K562 (cell line): Measurements from ENCODE around the gene DNAH8. TPM values are rescaled to one million over a fixed set of nuclear protein-coding genes. Genes with fewer than 3 reads are reported as not detected.

ENCODE experiments used
- ATF1 ChIP-seq, 2 experiments: fragments of 450-650 bp in 1 of 2; IDR thresholded peaks; 2 replicates each; pipeline ENCODE4 v1.6.1; 2016; ENCODE audit warnings: missing compliant biosample characterization in 1 of 2, missing genetic modification characterization in 1 of 2
- BRD4 ChIP-seq: fragments of 200-600 bp; sonication (generic); IDR thresholded peaks from 2 replicates; pipeline ENCODE4 v1.6.1; 2017; ENCODE audit warnings: inconsistent platforms
- CHD2 ChIP-seq: IDR thresholded peaks from 2 replicates; pipeline ENCODE4 v1.6.1; 2011; ENCODE audit warnings: low read depth, low read length
- CREB1 ChIP-seq, 2 experiments: sonication (generic) in 1 of 2; formaldehyde crosslinking in 1 of 2; IDR thresholded peaks; 2 replicates each; pipeline versions ENCODE4 v1.6.1 to v1.8.0; 2012 to 2022; ENCODE audit warnings: inconsistent platforms in 1 of 2, mild to moderate bottlenecking in 1 of 2, missing genetic modification reagents in 1 of 2, moderate library complexity in 1 of 2
- EP300 ChIP-seq: IDR thresholded peaks from 2 replicates; pipeline ENCODE4 v1.6.1; 2012; ENCODE audit warnings: low read length, improper control_type of control experiment
- ETV6 ChIP-seq, 3 experiments: fragments of 150-350 bp in 1 of 3; sonication (generic) in 1 of 3; formaldehyde crosslinking in 1 of 3; IDR thresholded peaks; 2 replicates each; pipeline versions ENCODE4 v1.6.1 to v1.8.0; 2014 to 2022; ENCODE audit warnings: borderline replicate concordance in 2 of 3, low read depth in 2 of 3, antibody characterized with exemption in 1 of 3, low read length in 1 of 3, mild to moderate bottlenecking in 1 of 3, missing genetic modification reagents in 1 of 3
- FOSL1 ChIP-seq: fragments of 200-800 bp; sonication (Bioruptor generic); conservative IDR thresholded peaks from 2 replicates; pipeline ENCODE4 v1.6.1; 2016; ENCODE audit warnings: missing genetic modification characterization, missing compliant biosample characterization
- JUNB ChIP-seq: fragments of 450-650 bp; formaldehyde crosslinking; conservative IDR thresholded peaks from 2 replicates; pipeline ENCODE4 v1.4.0; 2020; ENCODE audit warnings: mild to moderate bottlenecking
- MEF2A ChIP-seq: IDR thresholded peaks from 2 replicates; pipeline ENCODE4 v1.6.1; 2011; ENCODE audit warnings: low read depth, mild to moderate bottlenecking, low read length, moderate library complexity; ENCODE audit not compliant: control insufficient read depth
- NFIX ChIP-seq: fragments of 250-450 bp; sonication (Bioruptor Pico); IDR thresholded peaks from 2 replicates; pipeline ENCODE4 v1.4.0; 2020; ENCODE audit warnings: low read depth, mild to moderate bottlenecking, moderate library complexity
- NONO ChIP-seq, 2 experiments: fragments of 200-400 bp in 1 of 2; fragments of 450-650 bp in 1 of 2; formaldehyde crosslinking in 1 of 2; IDR thresholded peaks; 2 replicates each; pipeline ENCODE4 v1.6.1; 2017; ENCODE audit warnings: low read depth in 2 of 2, mild to moderate bottlenecking in 2 of 2, moderate library complexity in 2 of 2, low read length in 1 of 2
- RB1 ChIP-seq: fragments of 450-650 bp; IDR thresholded peaks from 2 replicates; pipeline ENCODE4 v1.6.1; 2017; ENCODE audit warnings: low read depth, mild to moderate bottlenecking
- RBFOX2 ChIP-seq: fragments of 200-400 bp; formaldehyde crosslinking; IDR thresholded peaks from 2 replicates; pipeline ENCODE4 v1.6.1; 2017; ENCODE audit warnings: low read depth, mild to moderate bottlenecking, low read length, moderate library complexity
- SMARCB1 ChIP-seq: IDR thresholded peaks from 2 replicates; pipeline ENCODE4 v1.6.1; 2011; ENCODE audit warnings: improper control_type of control experiment, low read depth; ENCODE audit not compliant: insufficient read length
- TCFL5 ChIP-seq: fragments of 250-450 bp; sonication (Bioruptor Pico); conservative IDR thresholded peaks from 2 replicates; pipeline ENCODE4 v1.6.1; 2021; ENCODE audit warnings: mild to moderate bottlenecking, moderate library complexity, matching md5 sums
- ZBTB7A ChIP-seq: IDR thresholded peaks from 2 replicates; pipeline ENCODE4 v1.6.1; 2011; ENCODE audit warnings: low read depth, mild to moderate bottlenecking, low read length, moderate library complexity, borderline replicate concordance; ENCODE audit not compliant: control insufficient read depth
- ZFP36 ChIP-seq: fragments of 150-350 bp; IDR thresholded peaks from 2 replicates; pipeline ENCODE4 v1.6.1; 2018; ENCODE audit warnings: low read length, low read depth; ENCODE audit not compliant: partially characterized antibody
- ZNF165 ChIP-seq: fragments of 250-450 bp; sonication (Bioruptor Pico); IDR thresholded peaks from 2 replicates; pipeline ENCODE4 v1.4.0; 2020; ENCODE audit warnings: borderline replicate concordance
- ZNF253 ChIP-seq: fragments of 250-450 bp; sonication (Bioruptor Pico); conservative IDR thresholded peaks from 2 replicates; pipeline ENCODE4 v1.6.1; 2021; ENCODE audit warnings: mild to moderate bottlenecking
- ZNF263 ChIP-seq: sonication (generic); formaldehyde crosslinking; IDR thresholded peaks from 2 replicates; pipeline ENCODE4 v1.8.0; 2022; ENCODE audit warnings: mild to moderate bottlenecking, missing genetic modification reagents, borderline replicate concordance
- ZNF436 ChIP-seq: fragments of 250-450, 450-650 bp; sonication (Bioruptor Pico); formaldehyde crosslinking; IDR thresholded peaks from 2 replicates; pipeline ENCODE4 v1.7.0; 2020; ENCODE audit warnings: mild to moderate bottlenecking
- ZNF444 ChIP-seq: fragments of 250-450 bp; sonication (Bioruptor Pico); IDR thresholded peaks from 2 replicates; pipeline ENCODE4 v1.4.0; 2020; ENCODE audit warnings: mild to moderate bottlenecking, moderate library complexity
- ZNF507 ChIP-seq: conservative IDR thresholded peaks from 2 replicates; pipeline ENCODE4 v1.6.1; 2017; ENCODE audit warnings: missing genetic modification characterization, missing compliant biosample characterization
- ZNF696 ChIP-seq: fragments of 250-450 bp; sonication (Bioruptor Pico); conservative IDR thresholded peaks from 2 replicates; pipeline ENCODE4 v1.4.0; 2020; ENCODE audit warnings: mild to moderate bottlenecking, moderate library complexity
- ZNF699 ChIP-seq: fragments of 250-450 bp; sonication (Bioruptor Pico); IDR thresholded peaks from 2 replicates; pipeline ENCODE4 v1.8.0; 2021; ENCODE audit warnings: mild to moderate bottlenecking, moderate library complexity; ENCODE audit not compliant: insufficient replicate concordance
- ZNF717 ChIP-seq: fragments of 250-450 bp; sonication (Bioruptor Pico); IDR thresholded peaks from 2 replicates; pipeline ENCODE4 v1.5.0; 2021
- polyA plus RNA-seq, 8 experiments: library from polyadenylated mRNA; depleted of rRNA in 4 of 8; stranded (reverse) in 5 of 8; unstranded in 3 of 8; fragments of >200 nt; fragmentation: Nextera tagmentation in 2 of 8; fragmentation: Illumina TruSeq in 1 of 8; extraction: Ambion mirVana in 2 of 8; extraction: Trizol in 1 of 8; gene quantifications; 2 replicates each; pipeline versions ENCODE4 v1.2.1 to v1.2.3, GENCODE V29; 2011 to 2014; ENCODE audit warnings: inconsistent platforms in 1 of 8, missing spikeins in 1 of 8
- total RNA-seq, 7 experiments: library from RNA; depleted of rRNA in 6 of 7; stranded (reverse); fragments of >200 nt in 6 of 7; fragmentation: Illumina TruSeq in 2 of 7; extraction: Trizol in 2 of 7; gene quantifications; 2 replicates each; pipeline versions ENCODE4 v1.2.1 to v1.2.3, GENCODE V29; 2011 to 2021; ENCODE audit warnings: low replicate concordance in 1 of 7
- TF ChIP-seq, protein P1 (sequence below): fragments of 250-450 bp; sonication (Bioruptor Pico); IDR thresholded peaks from 2 replicates; pipeline ENCODE4 v1.8.0; 2021; ENCODE audit warnings: moderate library complexity, mild to moderate bottlenecking, inconsistent platforms
- TF ChIP-seq, protein P2 (sequence below), 2 experiments: fragments of 450-650 bp in 1 of 2; IDR thresholded peaks; 2 replicates each; pipeline ENCODE4 v1.6.1; 2011 to 2017; ENCODE audit warnings: low read depth in 2 of 2, antibody characterized with exemption in 1 of 2, borderline replicate concordance in 1 of 2, low read length in 1 of 2, mild to moderate bottlenecking in 1 of 2, mixed read lengths in 1 of 2; ENCODE audit not compliant: control insufficient read depth in 1 of 2

The DNAH8 gene
- total and polyA plus RNA-seq, 9 of the 15 experiments (the other 6 are each of a cell fraction or from before 2014, with no cell fraction given), result 1.2 to 4.2 (median 2.9) TPM

DNA sequence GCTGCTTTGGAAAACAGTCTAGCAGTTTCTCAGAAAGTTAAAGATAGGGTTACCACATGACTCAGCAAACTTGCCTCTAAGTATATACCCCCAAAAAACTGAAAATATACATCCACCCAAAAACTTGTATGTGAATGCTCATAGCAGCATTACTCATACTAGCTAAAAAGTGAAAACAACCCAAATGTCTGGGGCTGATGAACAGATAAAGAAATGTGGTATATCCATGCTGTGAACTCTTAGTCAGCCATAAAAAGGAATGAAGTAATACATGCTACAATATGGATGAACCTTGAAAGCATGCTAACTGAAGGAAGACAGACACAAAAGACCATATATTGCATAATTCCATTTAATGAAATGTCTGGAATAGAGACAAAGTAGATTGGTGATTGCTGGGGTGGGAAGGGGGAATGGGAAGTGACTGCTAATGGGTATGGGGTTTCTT is 253.6 kb downstream of the DNAH8 start (continued):
- TF ChIP-seq ZNF436 (CRISPR knock-in tag) (no peak), NONO (IDR thresholded peaks at IDR 0.05; ENCODE audit: low read depth in 2 of 2, low read length in 1 of 2) (no peak), ETV6 (IDR thresholded peaks at IDR 0.05; ENCODE audit: borderline replicate concordance in 1 of 2, low read depth in 2 of 2, low read length in 1 of 2) (no peak), ETV6 (CRISPR knock-in tag; IDR thresholded peaks at IDR 0.05; ENCODE audit: borderline replicate concordance) (no peak), ZNF263 (CRISPR knock-in tag) (no peak), ZNF507 (no peak), ZNF165 (CRISPR knock-in tag) (no peak), ZNF717 (CRISPR knock-in tag) (no peak), EP300 (no peak), ZNF696 (CRISPR knock-in tag) (no peak), RBFOX2 (no peak), ATF1 (CRISPR knock-in tag; IDR thresholded peaks at IDR 0.05) (no peak), ATF1 (tag; IDR thresholded peaks at IDR 0.05) (no peak), FOSL1 (tag) (peak; percentile 56), CHD2 (no peak), MEF2A (no peak), ZNF253 (CRISPR knock-in tag) (no peak), SMARCB1 (no peak), TCFL5 (CRISPR knock-in tag) (no peak), BRD4 (no peak), ZFP36 (no peak), NFIX (CRISPR knock-in tag) (no peak), RB1 (no peak), ZNF699 (CRISPR knock-in tag) (no peak), JUNB (CRISPR knock-in tag) (no peak), ZBTB7A (no peak), ZNF444 (CRISPR knock-in tag) (no peak), CREB1 (IDR thresholded peaks at IDR 0.05) (no peak), CREB1 (CRISPR knock-in tag; IDR thresholded peaks at IDR 0.05) (no peak)
- TF ChIP-seq, protein P1, sequence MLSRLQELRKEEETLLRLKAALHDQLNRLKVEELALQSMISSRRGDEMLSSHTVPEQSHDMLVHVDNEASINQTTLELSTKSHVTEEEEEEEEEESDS (CRISPR knock-in tag), result no peak
- TF ChIP-seq, protein P2, sequence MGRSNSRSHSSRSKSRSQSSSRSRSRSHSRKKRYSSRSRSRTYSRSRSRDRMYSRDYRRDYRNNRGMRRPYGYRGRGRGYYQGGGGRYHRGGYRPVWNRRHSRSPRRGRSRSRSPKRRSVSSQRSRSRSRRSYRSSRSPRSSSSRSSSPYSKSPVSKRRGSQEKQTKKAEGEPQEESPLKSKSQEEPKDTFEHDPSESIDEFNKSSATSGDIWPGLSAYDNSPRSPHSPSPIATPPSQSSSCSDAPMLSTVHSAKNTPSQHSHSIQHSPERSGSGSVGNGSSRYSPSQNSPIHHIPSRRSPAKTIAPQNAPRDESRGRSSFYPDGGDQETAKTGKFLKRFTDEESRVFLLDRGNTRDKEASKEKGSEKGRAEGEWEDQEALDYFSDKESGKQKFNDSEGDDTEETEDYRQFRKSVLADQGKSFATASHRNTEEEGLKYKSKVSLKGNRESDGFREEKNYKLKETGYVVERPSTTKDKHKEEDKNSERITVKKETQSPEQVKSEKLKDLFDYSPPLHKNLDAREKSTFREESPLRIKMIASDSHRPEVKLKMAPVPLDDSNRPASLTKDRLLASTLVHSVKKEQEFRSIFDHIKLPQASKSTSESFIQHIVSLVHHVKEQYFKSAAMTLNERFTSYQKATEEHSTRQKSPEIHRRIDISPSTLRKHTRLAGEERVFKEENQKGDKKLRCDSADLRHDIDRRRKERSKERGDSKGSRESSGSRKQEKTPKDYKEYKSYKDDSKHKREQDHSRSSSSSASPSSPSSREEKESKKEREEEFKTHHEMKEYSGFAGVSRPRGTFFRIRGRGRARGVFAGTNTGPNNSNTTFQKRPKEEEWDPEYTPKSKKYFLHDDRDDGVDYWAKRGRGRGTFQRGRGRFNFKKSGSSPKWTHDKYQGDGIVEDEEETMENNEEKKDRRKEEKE (IDR thresholded peaks at IDR 0.05; ENCODE audit: borderline replicate concordance in 1 of 2, control insufficient read depth in 1 of 2, low read depth in 2 of 2, low read length in 1 of 2), result no peak
